Vagina (tissue), 2 donors: ENCODE data around the gene MCF2L. TPM values are rescaled to one million over a fixed set of nuclear protein-coding genes. Genes with fewer than 3 reads are reported as not detected.

Source experiments
- DNase-seq, 2 donors: peaks; one replicate each; pipeline ENCODE4 v3.0.0-alpha.2; 2017; ENCODE audit errors: extremely low spot score in 2 of 2
- H3K27ac ChIP-seq: fragments of 200-600 bp; sonication (generic); one replicate; pipeline ENCODE4 v1.5.1; 2019
- H3K27me3 ChIP-seq: fragments of 200-600 bp; sonication (generic); one replicate; pipeline ENCODE4 v1.5.1; 2019
- H3K36me3 ChIP-seq, 2 donors: fragments of 200-600 bp; sonication (generic); one replicate each; pipeline ENCODE4 v1.5.1; 2017 to 2019
- H3K4me1 ChIP-seq: fragments of 200-600 bp; sonication (generic); one replicate; pipeline ENCODE4 v1.5.1; 2019
- H3K4me3 ChIP-seq, 2 donors: fragments of 200-600 bp; sonication (generic); 1 replicate in 1 of 2; 2 replicates in 1 of 2; pipeline ENCODE4 v1.5.1; 2016 to 2019
- H3K9me3 ChIP-seq: fragments of 200-600 bp; sonication (generic); one replicate; pipeline ENCODE4 v1.5.1; 2019
- CTCF ChIP-seq, 3 experiments: fragments of 450-650 bp in 2 of 3; fragments of 200-600 bp in 1 of 3; sonication (generic) in 1 of 3; IDR thresholded peaks; one replicate each; pipeline ENCODE4 v1.5.1; 2017 to 2019; ENCODE audit warnings: antibody characterized with exemption in 3 of 3, mild to moderate bottlenecking in 2 of 3, moderate library complexity in 2 of 3
- POLR2A ChIP-seq, 2 donors: fragments of 450-650 bp; IDR thresholded peaks; one replicate each; pipeline ENCODE4 v1.6.1; 2017; ENCODE audit warnings: antibody characterized with exemption in 2 of 2, mild to moderate bottlenecking in 2 of 2, moderate library complexity in 2 of 2
- POLR2AphosphoS5 ChIP-seq, 2 donors: sonication (generic); formaldehyde crosslinking; IDR thresholded peaks; one replicate each; pipeline ENCODE4 v1.9.0; 2017; ENCODE audit warnings: antibody characterized with exemption in 2 of 2, mild to moderate bottlenecking in 2 of 2, low read depth in 1 of 2; ENCODE audit not compliant: insufficient read depth in 1 of 2
- intact Hi-C: fragments of 100-400 bp; cut with DNase I; formaldehyde crosslinking; loops from one replicate; pipeline ENCODE4 v1.15.1; 2023
- total RNA-seq: library from RNA; depleted of rRNA; stranded (reverse); fragments of >200 nt; gene quantifications from one replicate; pipeline ENCODE4 v1.2.3, GENCODE V29; 2016

Gene MCF2L
- total RNA-seq, 1 donor from 2014 or later: 45.4 TPM

DNA sequence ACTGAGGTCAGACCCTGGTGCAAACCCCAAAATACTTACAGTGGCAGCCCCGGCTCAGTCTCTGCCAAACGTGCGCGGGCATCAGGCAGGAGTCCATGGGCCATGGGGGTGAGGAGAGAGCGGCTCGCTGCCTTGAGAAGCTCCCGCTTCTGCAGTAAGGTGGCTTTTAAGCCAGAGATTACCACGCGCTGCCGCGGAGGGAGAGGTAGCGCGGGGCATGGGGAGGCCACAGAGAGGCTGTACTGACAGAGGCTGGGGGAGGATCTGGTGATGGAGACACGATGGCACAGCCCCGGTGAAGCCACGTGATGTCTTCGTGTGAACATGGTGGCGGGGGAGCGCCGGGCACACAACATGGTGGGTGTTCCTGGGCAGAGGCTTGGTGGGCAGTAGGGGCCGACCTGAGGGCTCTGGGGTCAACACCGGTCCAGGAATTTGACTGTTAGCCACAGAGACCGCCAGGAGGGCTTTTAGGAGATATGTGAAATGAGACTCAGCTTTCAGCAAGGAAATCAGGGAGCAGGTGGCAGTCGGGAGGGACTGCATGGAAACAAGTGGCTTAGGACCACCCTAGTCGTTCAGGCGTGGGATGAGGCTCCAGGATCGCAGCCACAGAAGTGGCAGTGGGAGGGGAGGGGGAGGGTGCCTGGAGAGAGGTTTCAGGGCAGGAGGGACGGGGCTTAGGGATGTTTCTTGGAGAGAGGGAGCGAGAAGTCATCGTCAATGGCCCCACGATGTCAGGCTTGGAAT, 24.1 kb downstream of the MCF2L start:
- no peaks in the 10 kb centered on the region for H3K27me3 ChIP-seq
- no peak overlapping the region for H3K4me3 ChIP-seq
- no peaks in the 10 kb centered on the region for H3K9me3 ChIP-seq
- no peaks in the 10 kb centered on the region for H3K36me3 ChIP-seq
- TF ChIP-seq POLR2AphosphoS5 (IDR thresholded peaks at IDR 0.05; ENCODE audit: insufficient read depth in 1 of 2, low read depth in 1 of 2) (no peak), CTCF (IDR thresholded peaks at IDR 0.05) (no peak), POLR2A (IDR thresholded peaks at IDR 0.05) (no peak)
- H3K27ac ChIP-seq: no peak overlapping the region
- no peak for DNase-seq
- H3K4me1 ChIP-seq: no peaks in the 10 kb centered on the region
- intact Hi-C loops: no loop called here

DNA sequence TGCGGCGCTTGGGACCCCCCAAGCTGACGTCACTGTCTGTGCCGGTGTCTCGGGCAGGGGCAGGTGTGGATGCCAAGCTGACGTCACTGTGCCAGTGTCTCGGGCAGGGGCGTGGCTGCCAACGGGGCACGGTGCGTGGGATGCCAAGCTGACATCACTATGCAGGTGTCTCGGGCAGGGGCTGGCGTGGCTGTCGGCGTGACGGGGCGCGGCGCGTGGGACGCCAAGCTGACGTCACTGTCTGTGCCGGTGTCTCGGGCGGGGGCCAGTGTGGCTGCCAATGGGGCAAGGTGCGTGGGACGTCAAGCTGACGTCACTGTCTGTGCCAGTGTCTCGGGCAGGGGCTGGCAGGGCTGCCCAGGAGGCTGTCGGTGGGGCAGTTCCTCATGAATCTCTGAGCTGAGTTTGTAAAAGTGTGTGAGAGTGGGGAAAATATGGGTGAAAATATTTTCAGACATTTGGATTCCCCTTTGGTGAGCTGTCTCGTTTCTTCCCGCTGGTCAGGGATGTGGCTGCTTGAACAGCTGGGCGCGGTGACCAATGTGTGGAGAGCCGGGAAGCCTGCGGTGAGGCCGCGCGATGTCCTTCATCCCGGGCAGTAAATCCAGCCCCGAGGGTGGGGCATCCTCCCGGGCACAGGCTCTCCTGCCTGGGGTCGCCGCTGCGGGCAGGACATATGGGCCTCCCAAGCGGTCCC, 25.2 kb downstream of the MCF2L start:
- DNase-seq: no peak
- Histone ChIP-seq H3K4me3 (no peak overlapping the region), H3K27ac (no peak overlapping the region), H3K36me3 (no peaks in the 10 kb centered on the region), H3K9me3 (no peaks in the 10 kb centered on the region), H3K27me3 (no peaks in the 10 kb centered on the region), H3K4me1 (no peaks in the 10 kb centered on the region)
- intact Hi-C loops: no loop called here
- no peak for TF ChIP-seq POLR2AphosphoS5 (IDR thresholded peaks at IDR 0.05; ENCODE audit: insufficient read depth in 1 of 2, low read depth in 1 of 2)
- TF ChIP-seq CTCF (IDR thresholded peaks at IDR 0.05): no peak
- no peak for TF ChIP-seq POLR2A (IDR thresholded peaks at IDR 0.05)

DNA sequence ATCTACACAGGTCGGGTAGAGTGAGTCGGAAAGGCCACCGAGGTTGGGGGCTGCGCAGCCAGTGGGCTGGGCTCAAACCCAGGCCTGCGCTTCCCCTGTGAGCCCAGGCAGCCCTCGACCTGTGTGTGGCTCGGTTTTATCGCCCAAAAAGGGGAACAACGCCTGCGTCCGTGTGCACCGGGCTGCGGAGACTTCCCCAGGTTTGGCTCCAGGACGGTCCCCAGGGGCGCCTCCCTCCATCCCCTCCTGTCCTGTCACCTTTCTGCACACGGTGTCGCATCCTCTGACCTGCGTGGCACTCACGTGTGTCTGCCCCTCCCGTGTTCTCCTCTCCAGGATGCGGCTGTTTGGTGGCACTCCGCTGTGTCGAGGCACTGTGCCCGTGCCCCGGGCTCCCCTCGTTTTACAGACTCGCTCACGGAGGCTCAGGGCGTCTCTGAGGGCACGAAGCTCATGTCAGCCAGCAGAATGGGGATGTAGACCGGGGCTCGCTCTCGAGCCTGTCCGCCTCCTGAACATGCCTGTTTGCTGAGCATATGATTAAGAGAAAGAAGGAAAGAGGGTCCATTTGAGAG, 25.9 kb downstream of the MCF2L start:
- no peaks in the 10 kb centered on the region for H3K27me3 ChIP-seq
- no peak overlapping the region for H3K4me3 ChIP-seq
- H3K27ac ChIP-seq: no peak overlapping the region
- no peak for DNase-seq
- H3K36me3 ChIP-seq: no peaks in the 10 kb centered on the region
- TF ChIP-seq POLR2AphosphoS5 (IDR thresholded peaks at IDR 0.05; ENCODE audit: insufficient read depth in 1 of 2, low read depth in 1 of 2) (no peak), CTCF (IDR thresholded peaks at IDR 0.05) (no peak), POLR2A (IDR thresholded peaks at IDR 0.05) (no peak)
- no peaks in the 10 kb centered on the region for H3K4me1 ChIP-seq
- no peaks in the 10 kb centered on the region for H3K9me3 ChIP-seq
- intact Hi-C loops: no loop called here

DNA sequence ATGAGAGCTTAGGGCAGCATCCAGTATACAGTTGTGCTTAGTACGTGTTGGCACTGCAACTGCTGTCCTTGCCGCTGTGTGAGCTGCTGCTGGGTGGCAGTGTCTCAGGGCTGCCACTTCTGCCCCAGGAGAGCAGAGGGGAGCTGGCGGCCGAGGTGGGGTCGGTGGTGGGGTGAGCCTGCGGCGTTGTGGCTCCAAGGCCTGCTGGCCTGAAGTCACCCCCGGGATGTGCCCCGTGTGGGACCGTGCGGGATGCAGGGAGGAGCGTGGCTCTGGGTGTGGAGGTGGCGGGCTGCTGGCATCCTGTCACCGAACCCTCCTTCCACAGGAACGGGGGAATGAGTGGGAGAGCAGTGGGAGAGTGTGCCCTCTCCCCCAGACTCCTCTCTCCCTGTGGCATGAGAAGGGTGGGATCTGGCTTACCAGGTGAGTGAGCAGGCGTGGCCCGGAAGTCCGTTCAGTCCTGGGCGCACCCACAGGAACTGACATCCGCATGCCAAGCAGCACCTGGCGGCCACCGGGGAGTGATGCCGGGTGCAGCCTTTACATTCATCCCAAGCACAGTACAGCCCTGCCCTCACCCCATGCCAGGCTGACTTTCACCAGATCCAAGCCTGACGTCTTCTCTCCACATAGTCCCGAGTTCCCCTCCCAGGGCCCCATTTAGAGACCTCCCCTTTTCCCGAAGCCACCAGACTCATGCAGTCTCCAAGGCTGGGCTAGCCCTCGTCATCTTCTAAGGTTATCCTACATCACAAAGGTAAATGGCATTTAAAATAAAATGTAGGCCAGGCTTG, 26.6 kb downstream of the MCF2L start:
- no peaks in the 10 kb centered on the region for H3K36me3 ChIP-seq
- no peaks in the 10 kb centered on the region for H3K27me3 ChIP-seq
- TF ChIP-seq POLR2A (IDR thresholded peaks at IDR 0.05) (no peak), POLR2AphosphoS5 (IDR thresholded peaks at IDR 0.05; ENCODE audit: insufficient read depth in 1 of 2, low read depth in 1 of 2) (no peak), CTCF (IDR thresholded peaks at IDR 0.05) (no peak)
- intact Hi-C loops: no loop called here
- DNase-seq: no peak
- H3K4me1 ChIP-seq: no peaks in the 10 kb centered on the region
- no peak overlapping the region for H3K4me3 ChIP-seq
- H3K9me3 ChIP-seq: no peaks in the 10 kb centered on the region
- H3K27ac ChIP-seq: no peak overlapping the region
